GM18519 (cell line): Measurements from ENCODE around the gene CPO.

ENCODE experiments used
- ATAC-seq: cut with Tn5 transposase; IDR thresholded peaks from one replicate; pipeline ENCODE4 v1.9.1; 2021; ENCODE audit warnings: mild to moderate bottlenecking, moderate library complexity; ENCODE audit not compliant: unreplicated experiment, low FRiP score

The CPO gene

DNA sequence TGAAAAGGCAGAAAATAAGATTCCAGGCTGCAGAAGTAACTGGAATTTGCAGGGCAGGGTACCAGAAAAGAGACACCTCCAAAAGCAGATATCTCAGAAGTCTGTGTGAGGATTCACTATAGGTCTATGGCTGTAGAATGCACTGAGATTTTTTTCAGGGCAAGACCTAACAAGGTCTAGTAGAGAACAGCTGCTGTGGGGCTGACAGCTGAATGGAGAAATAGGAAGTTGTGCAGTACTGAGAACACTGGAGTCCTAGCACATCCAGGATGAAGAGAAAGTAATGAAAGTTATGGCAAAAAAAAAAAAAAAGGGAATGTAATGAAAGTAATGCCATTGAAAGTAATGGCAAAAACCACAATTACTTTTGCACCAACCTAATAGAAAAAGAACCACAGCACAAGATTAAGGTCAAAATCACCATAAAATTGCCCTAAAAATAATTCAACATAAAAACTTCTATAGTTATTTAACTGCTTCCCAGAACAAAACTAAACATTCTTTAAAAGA is 57.3 kb downstream of the CPO start:
- no peak for ATAC-seq

DNA sequence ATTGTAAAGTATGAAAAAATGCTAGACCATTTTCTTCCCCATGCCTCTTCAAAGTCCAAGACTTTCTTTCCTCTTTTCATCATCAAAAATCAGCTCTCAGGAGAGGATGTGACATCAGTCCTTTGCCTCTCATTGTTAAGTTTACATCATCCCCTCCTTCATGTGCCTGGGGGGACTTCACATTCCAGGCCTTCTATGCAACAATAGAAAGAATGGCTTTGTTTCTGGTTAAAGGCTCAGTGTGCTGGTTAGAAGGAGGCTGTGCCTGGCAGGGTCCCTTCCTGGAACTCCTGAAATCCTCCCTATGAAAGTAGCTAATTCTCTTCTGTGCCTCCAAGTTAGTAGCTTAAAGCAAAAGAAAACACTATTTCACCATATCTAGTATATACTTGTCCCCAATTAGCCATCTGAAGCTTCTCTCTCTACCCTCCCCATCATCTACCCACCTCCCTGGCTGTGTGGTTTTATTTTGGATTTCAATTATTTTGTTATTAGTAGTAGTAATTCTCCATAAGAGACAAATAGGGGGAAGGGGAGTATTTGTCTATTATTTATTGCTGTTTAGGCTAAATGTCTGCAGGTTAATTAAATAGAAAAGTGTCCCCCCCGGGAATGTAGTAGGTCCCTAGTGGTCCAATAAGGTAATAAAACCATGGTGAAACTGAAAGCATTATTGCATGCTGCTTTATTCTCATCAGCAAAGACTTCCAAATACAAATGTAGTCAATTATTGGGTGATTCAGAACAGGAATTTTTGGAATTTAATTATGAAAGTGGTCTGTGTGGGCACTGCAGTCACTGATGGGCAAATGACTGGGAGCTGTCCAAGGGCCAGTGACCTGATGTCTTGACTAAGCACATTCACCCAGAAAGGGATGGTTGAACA is 69.0 kb downstream of the CPO start:
- ATAC-seq: no peak

DNA sequence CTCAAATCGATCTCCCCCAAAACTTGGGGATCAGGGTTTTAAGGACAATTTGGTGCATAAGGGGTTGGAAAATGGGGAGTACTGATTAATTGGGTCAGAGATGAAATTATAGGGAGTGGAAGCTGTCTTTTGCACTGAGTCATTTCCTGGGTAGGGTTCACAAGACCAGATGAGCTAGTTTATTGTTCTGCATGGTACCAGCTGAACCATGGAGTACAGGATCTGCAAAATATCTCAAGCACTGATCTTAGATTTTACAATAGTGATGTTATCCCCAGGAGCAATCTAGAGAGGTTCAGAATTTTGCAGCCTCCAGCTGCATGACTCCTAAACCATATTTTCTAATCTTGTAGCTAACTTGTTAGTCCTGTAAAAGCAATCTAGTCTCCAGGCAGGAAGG is 73.1 kb downstream of the CPO start:
- no peak for ATAC-seq

DNA sequence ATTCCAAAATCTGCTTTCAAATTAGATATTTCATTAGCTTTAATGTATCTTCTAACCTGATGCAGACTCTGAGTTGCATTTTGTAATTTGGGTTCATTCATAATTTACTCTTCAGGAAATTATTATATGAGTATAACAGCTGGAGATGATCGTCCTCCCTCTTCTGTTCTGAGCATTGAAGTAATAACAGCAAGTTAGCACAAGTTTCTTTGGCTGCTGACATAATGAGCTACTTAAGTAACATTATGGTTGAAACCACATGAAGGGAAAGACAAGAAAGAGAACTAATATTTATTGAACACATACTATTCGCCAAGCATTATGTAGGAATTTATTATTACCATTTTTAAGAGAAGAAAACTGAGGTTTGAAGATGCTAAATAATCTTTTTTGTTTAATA is 75.1 kb downstream of the CPO start:
- ATAC-seq: no peak

DNA sequence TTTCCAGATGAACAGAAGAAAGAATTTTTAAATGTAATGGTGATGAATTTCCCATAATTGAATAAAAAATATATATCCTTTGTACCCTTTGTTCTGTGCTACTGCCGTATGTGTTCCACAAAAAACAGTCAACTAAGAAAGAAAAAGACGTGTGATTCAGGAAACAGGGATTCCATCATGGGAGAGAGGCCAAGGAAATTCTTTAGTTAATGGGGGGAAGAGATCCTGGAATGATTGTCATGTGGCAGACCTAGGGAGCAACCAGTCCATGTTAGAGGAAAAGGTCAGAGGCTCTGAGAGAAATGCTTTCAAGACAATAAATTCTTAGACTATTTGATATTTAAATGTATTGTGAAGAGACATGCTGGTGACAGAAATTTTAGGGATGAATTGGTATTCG is 76.6 kb downstream of the CPO start:
- no peak for ATAC-seq
